ENCODE results near the gene P2RX5.

DNA sequence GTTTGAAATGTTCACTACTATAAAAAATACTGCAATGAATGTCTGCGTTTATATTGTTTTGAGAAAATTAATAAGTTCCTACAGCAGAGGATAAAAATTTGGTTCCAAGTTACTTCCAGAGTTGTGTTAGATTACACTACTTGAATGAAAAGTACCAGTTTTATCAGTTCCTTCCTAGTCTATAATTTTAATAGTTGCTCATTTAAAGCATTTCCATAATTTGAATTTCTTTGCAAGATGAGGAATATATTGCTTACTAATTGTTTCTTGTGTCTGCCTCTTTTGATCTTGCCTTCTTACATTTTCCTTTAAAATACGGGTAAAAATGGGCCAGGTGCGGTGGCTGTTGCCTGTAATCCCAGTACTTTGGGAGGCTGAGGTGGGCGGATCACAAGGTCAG is 23.4 kb downstream of the P2RX5 start:
- TF ChIP-seq, protein P1, sequence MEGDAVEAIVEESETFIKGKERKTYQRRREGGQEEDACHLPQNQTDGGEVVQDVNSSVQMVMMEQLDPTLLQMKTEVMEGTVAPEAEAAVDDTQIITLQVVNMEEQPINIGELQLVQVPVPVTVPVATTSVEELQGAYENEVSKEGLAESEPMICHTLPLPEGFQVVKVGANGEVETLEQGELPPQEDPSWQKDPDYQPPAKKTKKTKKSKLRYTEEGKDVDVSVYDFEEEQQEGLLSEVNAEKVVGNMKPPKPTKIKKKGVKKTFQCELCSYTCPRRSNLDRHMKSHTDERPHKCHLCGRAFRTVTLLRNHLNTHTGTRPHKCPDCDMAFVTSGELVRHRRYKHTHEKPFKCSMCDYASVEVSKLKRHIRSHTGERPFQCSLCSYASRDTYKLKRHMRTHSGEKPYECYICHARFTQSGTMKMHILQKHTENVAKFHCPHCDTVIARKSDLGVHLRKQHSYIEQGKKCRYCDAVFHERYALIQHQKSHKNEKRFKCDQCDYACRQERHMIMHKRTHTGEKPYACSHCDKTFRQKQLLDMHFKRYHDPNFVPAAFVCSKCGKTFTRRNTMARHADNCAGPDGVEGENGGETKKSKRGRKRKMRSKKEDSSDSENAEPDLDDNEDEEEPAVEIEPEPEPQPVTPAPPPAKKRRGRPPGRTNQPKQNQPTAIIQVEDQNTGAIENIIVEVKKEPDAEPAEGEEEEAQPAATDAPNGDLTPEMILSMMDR (IDR thresholded peaks at IDR 0.05) = no peak
- no peak for TF ChIP-seq POLR2A (IDR thresholded peaks at IDR 0.05)

All from heart left ventricle (tissue), 13 donors.